ENCODE measurements around the gene IQGAP1.

Gene IQGAP1

GRCh38 chr15:90441027-90441426, 53.0 kb downstream of the IQGAP1 start:
- DNase-seq: no peak

- no peak for DNase-seq
Measured at GRCh38 chr15:90442423-90442822, 54.4 kb downstream of the IQGAP1 start.

- DNase-seq: no peak
Measured at GRCh38 chr15:90449206-90449735, 61.2 kb downstream of the IQGAP1 start.

- no peak for DNase-seq
Measured at GRCh38 chr15:90451053-90451850, 63.2 kb downstream of the IQGAP1 start.

GRCh38 chr15:90456236-90456635, 68.2 kb downstream of the IQGAP1 start:
- no peak for DNase-seq

- no peak for DNase-seq
Measured at GRCh38 chr15:90458061-90458460, 70.0 kb downstream of the IQGAP1 start.

GRCh38 chr15:90459368-90459767, 71.3 kb downstream of the IQGAP1 start:
- no peak for DNase-seq

GRCh38 chr15:90460142-90460824, 72.2 kb downstream of the IQGAP1 start:
- DNase-seq: no peak

- DNase-seq: peak; percentile 26
Measured at GRCh38 chr15:90463381-90463780, 75.3 kb downstream of the IQGAP1 start.

- DNase-seq: no peak
Measured at GRCh38 chr15:90465140-90465929, 77.3 kb downstream of the IQGAP1 start.

- DNase-seq: no peak
Measured at GRCh38 chr15:90465930-90466567, 78.0 kb downstream of the IQGAP1 start.

- no peak for DNase-seq
Measured at GRCh38 chr15:90469723-90470122, 81.7 kb downstream of the IQGAP1 start.

- no peak for DNase-seq
Measured at GRCh38 chr15:90470453-90470852, 82.4 kb downstream of the IQGAP1 start.

- no peak for DNase-seq
Measured at GRCh38 chr15:90471126-90471525, 83.1 kb downstream of the IQGAP1 start.

GRCh38 chr15:90471769-90472168, 83.7 kb downstream of the IQGAP1 start:
- no peak for DNase-seq

GRCh38 chr15:90478846-90479481, 90.9 kb downstream of the IQGAP1 start:
- no peak for DNase-seq

- no peak for DNase-seq
Measured at GRCh38 chr15:90479656-90480055, 91.6 kb downstream of the IQGAP1 start.

- peak; percentile 96 for DNase-seq
Measured at GRCh38 chr15:90481023-90481422, 93.0 kb downstream of the IQGAP1 start.

- peak; percentile 36 for DNase-seq
Measured at GRCh38 chr15:90482124-90483011, 94.3 kb downstream of the IQGAP1 start.

GRCh38 chr15:90483012-90483307, 94.9 kb downstream of the IQGAP1 start:
- no peak for DNase-seq

GRCh38 chr15:90483637-90484036, 95.6 kb downstream of the IQGAP1 start:
- DNase-seq: no peak

All from MV-4-11 (cell line).